Keratinocyte (primary cell): ENCODE measurements around the gene TBPL2.
"Not testable (repeated sequence)": the region's sequence is repeated elsewhere in the genome, so short reads cannot be mapped to it uniquely, and the experiment has no call there.

Experiments used
- CTCF ChIP-seq, 3 experiments: IDR thresholded peaks in 1 of 3; conservative IDR thresholded peaks in 1 of 3; optimal IDR thresholded peaks in 1 of 3; 2 replicates in 2 of 3; 3 replicates in 1 of 3; pipeline versions ENCODE3 to v1.5.1; 2011; ENCODE audit warnings: low read length in 3 of 3, mild to moderate bottlenecking in 3 of 3, moderate library complexity in 2 of 3, control low read depth in 1 of 3, inconsistent platforms in 1 of 3; ENCODE audit not compliant: insufficient read depth in 2 of 3; ENCODE audit errors: extremely low read depth in 1 of 3
- EZH2 ChIP-seq: IDR thresholded peaks from one replicate; pipeline ENCODE4 v1.6.1; 2012; ENCODE audit warnings: inconsistent platforms, mild to moderate bottlenecking, low read length, moderate library complexity

- not testable (repeated sequence) for TF ChIP-seq CTCF (optimal IDR thresholded peaks at IDR 0.05 in 1 of 3, IDR thresholded peaks at IDR 0.05 in 1 of 3, conservative IDR thresholded peaks at IDR 0.05 in 1 of 3; ENCODE audit: extremely low read depth in 1 of 3, insufficient read depth in 2 of 3, low read length in 3 of 3); EZH2
Observed at GRCh38 chr14:55422338-55422737, 18.1 kb downstream of the TBPL2 start.
